Stomach smooth muscle (tissue), 2 donors: ENCODE results near the gene C1QTNF5.

ENCODE experiments used
- H3K27ac ChIP-seq: one replicate; pipeline ENCODE4 v1.7.0; 2013; ENCODE audit warnings: mild to moderate bottlenecking, low read length, inconsistent platforms
- H3K27me3 ChIP-seq, 2 donors: one replicate each; pipeline ENCODE4 v1.7.0; 2013; ENCODE audit warnings: low read length in 2 of 2; ENCODE audit not compliant: insufficient read depth in 2 of 2, control insufficient read depth in 1 of 2
- H3K36me3 ChIP-seq, 2 donors: one replicate each; pipeline ENCODE4 v1.7.0; 2013; ENCODE audit warnings: low read length in 2 of 2; ENCODE audit not compliant: control insufficient read depth in 2 of 2, insufficient read depth in 2 of 2
- H3K4me1 ChIP-seq: one replicate; pipeline ENCODE4 v1.7.0; 2013; ENCODE audit warnings: low read length; ENCODE audit not compliant: control insufficient read depth, insufficient read depth
- H3K4me3 ChIP-seq, 2 donors: one replicate each; pipeline ENCODE4 v1.7.0; 2013; ENCODE audit warnings: low read length in 2 of 2
- H3K9ac ChIP-seq, 2 donors: one replicate each; pipeline ENCODE4 v1.7.0; 2013; ENCODE audit warnings: low read length in 2 of 2, mild to moderate bottlenecking in 1 of 2
- H3K9me3 ChIP-seq, 2 donors: one replicate each; pipeline ENCODE4 v1.7.0; 2013; ENCODE audit warnings: low read length in 2 of 2; ENCODE audit not compliant: control insufficient read depth in 2 of 2
- donor health status: healthy.
- donor health status: Pancreatic carcinoma.

The C1QTNF5 gene

GRCh38 chr11:119378851-119379465, 38.3 kb upstream of the C1QTNF5 start:
- Histone ChIP-seq H3K27me3 (no peaks in the 10 kb centered on the region), H3K9me3 (no peaks in the 10 kb centered on the region), H3K36me3 (no peaks in the 10 kb centered on the region), H3K4me1 (peaks cover 57% of the 10 kb centered on the region), H3K4me3 (no peak overlapping the region), H3K9ac (no peak overlapping the region), H3K27ac (peak overlapping the region; percentile 11)

GRCh38 chr11:119377961-119378667, 37.4 kb upstream of the C1QTNF5 start:
- H3K36me3 ChIP-seq, result no peaks in the 10 kb centered on the region
- H3K9me3 ChIP-seq, result no peaks in the 10 kb centered on the region
- H3K27me3 ChIP-seq, result no peaks in the 10 kb centered on the region
- peak overlapping the region; percentile 69 for H3K27ac ChIP-seq
- no peak overlapping the region for H3K9ac ChIP-seq
- H3K4me3 ChIP-seq, result no peak overlapping the region
- H3K4me1 ChIP-seq, result peaks cover 66% of the 10 kb centered on the region

- Histone ChIP-seq H3K4me3 (no peak overlapping the region), H3K27me3 (no peaks in the 10 kb centered on the region), H3K36me3 (no peaks in the 10 kb centered on the region), H3K27ac (peak overlapping the region; percentile 69), H3K9me3 (no peaks in the 10 kb centered on the region), H3K4me1 (peaks cover 69% of the 10 kb centered on the region), H3K9ac (peak overlapping the region in 1 of 2 donors; percentile 29)
These were observed 36.6 kb upstream of the C1QTNF5 start for GRCh38 chr11:119377112-119377901.

- Histone ChIP-seq H3K9me3 (no peaks in the 10 kb centered on the region), H3K27ac (peak overlapping the region; percentile 98), H3K4me3 (peak overlapping the region; percentile 17 to 59), H3K4me1 (peaks cover 69% of the 10 kb centered on the region), H3K27me3 (no peaks in the 10 kb centered on the region), H3K36me3 (no peaks in the 10 kb centered on the region), H3K9ac (peak overlapping the region; percentile 60 to 76)
These were observed 35.6 kb upstream of the C1QTNF5 start for GRCh38 chr11:119376197-119376847.

DNA sequence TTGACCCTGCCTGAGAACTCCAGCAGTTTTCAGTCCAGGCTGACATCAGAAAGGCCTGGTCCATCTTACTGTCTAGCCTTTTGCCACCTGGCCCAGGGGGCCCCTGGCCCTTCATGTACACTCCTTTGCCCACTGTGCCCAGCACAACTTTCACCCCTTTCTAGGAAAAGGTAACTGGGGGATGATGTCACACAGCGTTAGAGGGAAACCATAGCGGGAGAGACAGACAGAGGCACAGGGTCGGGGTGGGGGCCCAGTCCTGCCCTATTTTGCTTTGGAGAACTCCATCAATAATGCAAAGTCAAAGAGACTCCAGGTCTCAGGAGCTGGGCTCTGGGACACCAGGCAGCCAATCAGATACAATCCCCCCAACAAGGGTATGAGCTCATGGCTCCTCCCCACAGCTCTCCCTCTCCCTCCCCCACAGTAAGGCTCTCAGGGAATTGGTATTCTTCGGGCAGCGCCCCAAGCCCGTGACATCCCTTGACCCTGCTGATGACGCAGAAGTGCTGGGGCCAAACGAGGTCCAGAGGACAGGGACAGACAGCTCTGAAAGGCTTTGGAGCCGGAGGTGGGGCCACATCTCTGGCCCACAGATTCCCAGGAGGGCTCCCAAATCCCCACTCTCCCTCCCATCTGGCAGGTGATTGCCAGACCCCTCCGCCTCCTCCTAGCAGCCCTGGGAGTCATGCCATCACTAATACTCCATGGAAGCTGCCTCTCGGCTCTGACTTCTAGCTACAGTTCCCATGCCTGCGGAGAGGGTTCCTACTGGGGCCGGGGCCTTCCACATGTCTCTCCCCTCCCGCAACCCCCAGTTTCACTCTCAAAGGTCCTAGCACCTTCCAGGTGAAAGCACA, 34.9 kb upstream of the C1QTNF5 start:
- H3K36me3 ChIP-seq, result no peaks in the 10 kb centered on the region
- H3K9ac ChIP-seq, result peak overlapping the region; percentile 60 to 84
- no peaks in the 10 kb centered on the region for H3K9me3 ChIP-seq
- H3K4me1 ChIP-seq, result peaks cover 69% of the 10 kb centered on the region
- no peaks in the 10 kb centered on the region for H3K27me3 ChIP-seq
- H3K4me3 ChIP-seq, result peak overlapping the region; percentile 17 to 59
- peak overlapping the region; percentile 98 for H3K27ac ChIP-seq

DNA sequence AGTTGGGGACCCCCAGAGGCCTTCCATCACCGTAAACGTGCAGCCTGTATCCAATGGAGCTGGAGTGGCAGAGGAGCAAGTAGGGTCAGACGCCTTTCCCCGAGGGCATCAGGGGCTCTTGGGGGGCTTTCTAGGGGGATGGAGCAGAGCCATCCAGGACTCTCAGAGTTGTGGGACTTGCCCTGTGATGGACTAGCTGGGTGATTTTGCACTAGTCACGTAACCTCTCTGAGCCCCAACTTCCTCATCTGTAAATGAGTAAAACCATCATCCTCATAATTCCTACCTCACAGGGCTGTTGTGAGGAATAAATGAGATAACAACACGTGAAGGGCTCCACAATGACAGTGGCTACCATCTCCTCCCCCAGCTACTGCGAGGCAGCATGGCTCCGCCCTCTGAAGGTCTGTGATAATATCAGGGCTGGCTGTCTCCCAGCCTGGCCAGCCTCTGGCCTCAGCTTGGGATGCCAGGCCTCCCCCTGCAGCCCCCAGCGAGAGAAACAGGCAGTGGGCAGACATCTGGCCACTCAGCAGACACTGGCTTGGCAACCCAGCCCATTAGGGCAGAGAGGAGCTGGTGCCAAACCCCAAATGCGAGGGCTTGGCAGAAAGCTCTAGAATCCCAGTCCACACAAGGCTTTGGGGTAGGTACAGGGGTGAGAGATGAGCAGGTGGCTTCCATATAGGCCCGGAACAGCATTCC, 34.1 kb upstream of the C1QTNF5 start:
- no peaks in the 10 kb centered on the region for H3K9me3 ChIP-seq
- H3K4me1 ChIP-seq, result peaks cover 71% of the 10 kb centered on the region
- H3K27me3 ChIP-seq, result no peaks in the 10 kb centered on the region
- no peaks in the 10 kb centered on the region for H3K36me3 ChIP-seq
- peak overlapping the region in 1 of 2 donors; percentile 59 for H3K4me3 ChIP-seq
- H3K27ac ChIP-seq, result peak overlapping the region; percentile 98
- peak overlapping the region; percentile 56 to 84 for H3K9ac ChIP-seq

DNA sequence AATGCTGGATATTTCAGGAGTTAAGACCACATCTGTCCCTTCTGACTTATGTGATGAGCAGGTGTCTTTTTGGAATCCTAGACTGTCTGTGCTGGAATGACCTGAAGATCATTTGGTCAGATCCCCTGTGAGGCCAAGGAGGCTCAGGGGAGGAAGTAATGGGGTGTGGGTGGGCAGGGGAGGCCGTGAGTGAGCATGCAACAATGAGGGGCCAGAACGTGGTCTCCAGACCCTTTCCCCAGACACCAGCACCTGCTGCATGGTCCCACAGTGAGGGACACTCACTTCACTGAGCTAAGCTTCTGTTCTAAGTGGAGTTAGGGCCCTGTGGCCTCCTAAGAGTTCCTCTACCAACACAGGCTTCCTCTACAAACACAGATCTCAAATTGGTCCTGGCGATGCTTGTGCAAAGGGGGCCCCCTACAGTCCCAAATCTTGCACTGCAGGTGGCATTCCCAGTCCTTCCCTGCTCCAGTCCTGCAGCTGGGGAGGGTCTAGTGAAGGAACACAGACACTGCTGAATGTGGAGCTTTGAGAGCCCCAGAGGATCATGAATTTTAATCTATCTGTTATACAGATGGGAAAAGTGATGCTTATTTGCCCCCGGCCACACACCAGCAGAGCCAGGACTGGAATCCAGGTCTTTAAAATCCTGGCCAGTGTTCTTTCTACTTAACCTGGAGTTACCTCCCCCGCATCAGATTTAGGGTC, 33.4 kb upstream of the C1QTNF5 start:
- H3K36me3 ChIP-seq, result no peaks in the 10 kb centered on the region
- no peaks in the 10 kb centered on the region for H3K9me3 ChIP-seq
- H3K27ac ChIP-seq, result peak overlapping the region; percentile 98
- peaks cover 77% of the 10 kb centered on the region for H3K4me1 ChIP-seq
- H3K4me3 ChIP-seq, result peak overlapping the region in 1 of 2 donors; percentile 35
- no peaks in the 10 kb centered on the region for H3K27me3 ChIP-seq
- H3K9ac ChIP-seq, result peak overlapping the region; percentile 36 to 56

DNA sequence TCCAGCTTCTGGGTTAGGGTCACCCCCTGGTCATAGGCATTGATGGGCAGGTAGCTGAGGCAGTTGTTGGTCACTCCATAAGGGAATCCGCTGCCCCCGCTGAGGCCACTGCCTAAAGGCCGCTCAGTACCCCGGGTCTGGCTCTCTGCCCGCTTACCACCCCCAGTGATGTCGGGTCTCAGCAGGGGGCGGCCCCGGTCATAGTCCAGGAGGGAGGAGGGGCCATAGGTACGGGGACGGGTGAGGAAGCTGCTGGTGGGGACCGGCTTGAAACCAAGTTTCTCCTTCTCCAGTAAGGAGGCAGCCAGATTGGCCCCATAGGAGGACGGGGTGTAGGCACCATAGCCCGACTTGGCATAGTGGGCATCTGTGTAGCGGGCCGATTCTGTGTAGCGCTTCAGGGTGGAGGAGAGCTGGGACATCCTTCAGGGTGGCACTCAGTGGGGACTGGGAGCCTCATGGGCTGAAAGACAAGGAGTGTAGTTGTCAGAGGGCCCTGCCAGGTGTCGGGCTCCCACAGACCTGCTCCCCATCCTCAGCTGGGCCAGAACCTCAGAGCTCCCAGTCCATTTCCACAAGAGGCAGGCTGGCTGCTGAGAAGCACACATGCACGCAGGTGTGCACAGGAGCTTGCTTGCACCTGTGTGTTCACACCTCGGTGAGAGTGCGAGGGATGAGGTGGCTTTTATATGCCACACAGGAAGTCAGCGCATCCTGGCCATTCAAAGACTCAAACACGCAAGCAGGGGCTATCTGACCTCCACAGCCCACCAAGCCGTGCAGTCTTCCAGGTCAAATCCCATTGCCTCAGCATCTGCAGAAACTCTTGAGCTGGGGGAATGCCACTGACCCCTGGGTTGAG, 32.6 kb upstream of the C1QTNF5 start:
- H3K9ac ChIP-seq, result no peak overlapping the region
- peaks cover 85% of the 10 kb centered on the region for H3K4me1 ChIP-seq
- H3K9me3 ChIP-seq, result no peaks in the 10 kb centered on the region
- H3K27ac ChIP-seq, result peak overlapping the region; percentile 98
- H3K36me3 ChIP-seq, result no peaks in the 10 kb centered on the region
- no peaks in the 10 kb centered on the region for H3K27me3 ChIP-seq
- H3K4me3 ChIP-seq, result no peak overlapping the region
